NCI-H510A treated with DMSO at 0.1 percent for 48 hours (cell line): ENCODE results near the gene GLIS2.

Experiments
- DNase-seq: peaks from one replicate; lab custom pipeline; 2025; lab: John Stamatoyannopoulos, UW

GLIS2 gene

GRCh38 chr16:4315186-4316107 lies at the start of gene GLIS2:
Gene GLIS2 (plus strand): TSS chr16:4316067. CDS start chr16:4332281, 16,214 bp downstream.
- peak; percentile 46 for DNase-seq

DNA sequence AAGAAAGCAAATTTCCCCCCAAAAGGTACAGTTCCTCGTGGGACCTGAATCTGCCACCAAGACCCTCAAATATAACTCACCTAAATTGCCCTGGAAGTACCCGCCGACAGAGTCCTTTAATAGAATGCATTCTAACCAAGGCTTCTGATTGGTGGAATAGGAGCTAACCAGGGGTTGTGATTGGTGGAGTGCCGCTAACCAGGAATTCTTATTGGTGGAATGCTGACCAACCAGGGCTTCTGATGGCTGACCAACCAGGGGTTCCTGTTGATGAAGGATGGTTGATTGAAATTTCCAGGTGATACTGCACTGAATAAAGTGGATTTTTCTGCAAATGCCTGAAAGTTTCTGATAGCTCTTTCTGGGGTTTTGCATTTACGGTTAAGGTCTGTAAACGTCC lies 49.5 kb upstream of the GLIS2 start:
- no peak for DNase-seq

- no peak for DNase-seq
Observed at GRCh38 chr16:4270091-4270490, 45.8 kb upstream of the GLIS2 start.

DNA sequence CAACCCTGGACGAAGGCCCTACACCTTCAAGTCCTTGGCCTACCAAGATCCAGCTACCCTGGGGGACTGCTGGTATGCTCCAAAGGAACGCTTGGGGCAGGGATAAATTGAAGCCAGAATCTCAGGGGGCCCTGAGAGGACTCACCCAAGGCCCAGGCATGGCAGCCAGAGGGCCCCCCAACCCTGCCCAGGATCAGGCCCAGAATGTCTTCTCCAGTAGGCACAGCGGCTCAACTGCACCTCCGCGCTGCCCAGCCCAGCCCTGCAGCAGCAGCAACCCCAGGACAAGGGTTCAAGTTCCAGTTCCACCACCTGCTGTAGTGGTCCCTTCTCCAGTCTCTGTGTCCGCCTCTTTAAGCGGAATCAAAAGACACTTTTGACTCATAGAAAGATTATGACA lies 45.3 kb upstream of the GLIS2 start:
- no peak for DNase-seq

GRCh38 chr16:4271176-4272113 lies 44.4 kb upstream of the GLIS2 start:
- DNase-seq, result peak; percentile 58

DNA sequence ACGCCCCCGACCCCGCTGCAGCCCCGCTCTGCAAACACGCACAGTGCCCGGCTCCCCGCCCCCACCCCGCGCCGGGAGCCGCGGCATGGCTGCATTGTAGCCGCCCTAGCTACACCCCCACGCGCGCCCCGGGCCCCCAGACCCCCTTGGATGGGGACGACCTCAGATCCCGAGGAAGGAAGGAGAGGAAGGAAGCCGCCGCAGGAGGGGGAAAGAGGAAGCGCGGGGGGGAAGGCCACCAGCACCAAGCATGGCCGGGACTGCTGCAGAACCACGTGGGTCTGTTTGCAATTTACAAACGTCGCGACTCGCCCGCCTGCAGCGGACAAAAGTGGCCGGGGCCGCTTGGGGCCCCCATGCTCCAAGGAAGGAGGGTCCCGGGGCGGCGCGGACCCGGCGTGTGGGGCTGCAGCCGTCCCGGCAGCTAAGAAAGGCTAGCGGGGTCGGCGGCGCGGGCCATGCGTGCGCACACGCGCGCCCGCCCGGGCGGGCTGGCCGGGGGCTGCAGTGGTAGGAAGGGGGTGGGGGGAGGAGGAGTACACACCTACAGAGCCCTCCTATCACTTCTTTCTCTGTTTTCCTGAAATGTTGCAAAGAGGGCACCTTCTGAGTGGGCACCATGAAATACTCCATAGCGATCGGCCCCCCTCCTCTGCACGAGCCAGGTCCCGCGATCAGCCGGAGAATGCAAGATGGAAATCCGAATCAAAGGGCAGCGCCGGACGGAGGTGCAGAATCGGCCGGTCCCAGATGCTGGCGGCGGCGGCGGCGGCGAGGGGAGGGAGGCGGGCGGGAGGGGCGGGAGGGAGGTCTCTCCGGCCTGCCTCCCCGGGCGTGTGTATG lies 43.5 kb upstream of the GLIS2 start:
- DNase-seq, result peak; percentile 68

- peak; percentile 20 for DNase-seq
Observed at GRCh38 chr16:4273858-4274311, 42.0 kb upstream of the GLIS2 start.

DNA sequence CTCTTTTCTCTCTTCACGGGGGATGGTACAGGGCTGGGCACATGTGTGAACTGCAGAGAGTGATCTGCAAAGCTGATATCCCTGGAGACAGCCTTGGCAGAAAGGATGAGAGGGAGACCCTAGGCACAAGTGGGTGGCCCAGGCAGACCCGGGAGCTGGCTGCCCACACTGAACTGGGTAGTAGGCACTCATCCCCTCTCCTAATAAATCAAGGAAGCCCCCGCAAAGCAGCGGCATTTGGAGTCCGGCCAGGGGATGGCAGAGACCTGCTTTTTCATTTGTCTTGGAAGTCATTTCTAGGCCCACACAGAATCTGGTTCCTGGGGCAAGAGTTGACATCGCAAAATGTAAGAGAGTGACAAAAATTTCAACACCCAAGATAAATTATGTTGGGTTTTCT lies 40.0 kb upstream of the GLIS2 start:
- DNase-seq, result no peak

DNA sequence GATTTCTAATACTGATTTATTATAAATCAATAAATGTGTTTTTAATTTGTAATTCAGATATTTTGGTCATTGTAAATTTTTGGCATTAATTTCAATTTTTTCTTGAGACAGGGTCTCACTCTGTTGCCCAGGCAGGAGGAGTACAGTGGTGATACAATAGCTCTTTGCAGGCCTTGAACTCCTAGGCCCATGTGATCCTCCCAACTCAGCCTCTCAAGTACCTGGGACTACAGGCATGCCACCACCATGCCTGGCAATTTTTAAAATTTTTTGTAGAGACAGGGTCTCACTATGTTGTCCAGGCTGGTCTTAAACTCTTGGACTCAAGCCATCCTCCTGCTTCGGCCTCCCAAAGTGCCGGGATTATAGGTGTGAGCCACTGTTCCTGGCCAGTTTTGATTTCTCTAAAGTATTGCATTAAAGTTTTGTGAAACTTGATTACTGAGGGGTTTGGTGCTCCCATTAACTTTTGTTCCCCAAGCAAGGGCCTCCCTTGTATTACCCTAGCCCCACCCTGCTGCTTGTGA lies 37.8 kb upstream of the GLIS2 start:
- DNase-seq, result no peak

- no peak for DNase-seq
Observed at GRCh38 chr16:4280625-4281024, 35.2 kb upstream of the GLIS2 start.

- DNase-seq, result no peak
Observed at GRCh38 chr16:4283441-4283840, 32.4 kb upstream of the GLIS2 start.

DNA sequence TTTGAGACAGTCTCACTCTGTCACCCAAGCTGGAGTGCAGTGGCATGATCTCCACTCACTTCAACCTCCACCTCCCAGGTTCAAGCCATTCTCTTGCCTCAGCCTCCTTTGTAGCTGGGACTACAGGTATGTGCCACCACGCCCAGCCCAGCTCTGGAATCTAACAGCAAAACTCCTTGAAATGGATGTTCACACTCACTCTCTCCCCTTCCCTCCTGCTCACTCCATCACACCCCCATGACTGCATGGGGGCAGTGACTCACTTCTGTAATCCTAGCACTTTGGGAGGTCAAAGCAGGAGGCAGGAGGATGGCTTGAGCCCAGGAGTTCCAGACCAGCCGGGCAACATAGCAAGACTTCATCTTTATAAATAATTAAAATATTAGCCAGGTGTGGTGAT lies 31.9 kb upstream of the GLIS2 start:
- no peak for DNase-seq

DNA sequence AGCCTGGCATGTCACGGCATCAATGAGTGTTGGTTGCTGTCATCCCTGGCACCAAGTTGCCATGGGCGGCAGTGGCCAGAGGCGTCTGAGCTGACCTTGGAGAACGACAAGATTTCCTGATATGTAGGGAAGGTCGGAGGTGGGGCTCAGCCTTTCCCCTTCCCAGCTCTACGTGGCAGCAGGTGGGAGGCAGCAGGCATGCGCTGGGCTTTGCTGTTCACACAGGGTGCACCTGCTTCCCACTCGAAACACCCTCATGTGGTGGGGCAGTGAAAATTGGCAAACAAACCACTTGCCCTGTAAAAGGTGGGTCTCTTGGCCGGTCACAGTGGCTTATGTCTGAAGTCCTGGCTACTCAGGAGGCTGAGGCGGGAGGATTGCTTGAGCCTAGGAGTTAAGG lies 30.7 kb upstream of the GLIS2 start:
- DNase-seq, result peak; percentile 5

GRCh38 chr16:4288148-4288921 lies 27.5 kb upstream of the GLIS2 start:
- DNase-seq, result no peak

- DNase-seq, result no peak
Observed at GRCh38 chr16:4290236-4290830, 25.5 kb upstream of the GLIS2 start.

- DNase-seq, result no peak
Observed at GRCh38 chr16:4291699-4292098, 24.2 kb upstream of the GLIS2 start.

DNA sequence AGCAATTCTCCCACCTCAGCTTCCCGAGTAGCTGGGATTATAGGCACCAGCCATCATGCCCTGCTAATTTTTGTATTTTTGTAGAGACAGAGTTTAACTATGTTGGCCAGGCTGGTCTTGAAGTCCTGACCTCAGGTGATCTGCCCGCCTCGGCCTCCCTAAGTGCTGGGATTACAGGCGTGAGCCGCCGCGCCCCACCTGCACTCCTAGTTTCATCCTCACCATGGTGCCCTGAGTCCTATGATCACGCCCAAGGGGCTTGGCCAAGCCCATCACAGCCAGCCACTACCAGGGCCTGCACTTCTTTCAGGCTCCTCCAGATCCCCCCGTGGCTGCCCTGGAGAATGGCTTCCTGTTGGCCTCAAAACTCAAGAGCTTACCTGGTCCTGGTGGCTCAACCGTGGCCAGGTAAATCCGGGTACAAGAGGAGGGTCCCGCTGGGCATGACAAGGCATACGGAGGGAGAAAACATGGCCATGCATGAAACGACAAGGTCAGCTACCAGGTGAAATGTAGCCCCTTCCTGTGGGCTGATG lies 22.6 kb upstream of the GLIS2 start:
- DNase-seq, result no peak

DNA sequence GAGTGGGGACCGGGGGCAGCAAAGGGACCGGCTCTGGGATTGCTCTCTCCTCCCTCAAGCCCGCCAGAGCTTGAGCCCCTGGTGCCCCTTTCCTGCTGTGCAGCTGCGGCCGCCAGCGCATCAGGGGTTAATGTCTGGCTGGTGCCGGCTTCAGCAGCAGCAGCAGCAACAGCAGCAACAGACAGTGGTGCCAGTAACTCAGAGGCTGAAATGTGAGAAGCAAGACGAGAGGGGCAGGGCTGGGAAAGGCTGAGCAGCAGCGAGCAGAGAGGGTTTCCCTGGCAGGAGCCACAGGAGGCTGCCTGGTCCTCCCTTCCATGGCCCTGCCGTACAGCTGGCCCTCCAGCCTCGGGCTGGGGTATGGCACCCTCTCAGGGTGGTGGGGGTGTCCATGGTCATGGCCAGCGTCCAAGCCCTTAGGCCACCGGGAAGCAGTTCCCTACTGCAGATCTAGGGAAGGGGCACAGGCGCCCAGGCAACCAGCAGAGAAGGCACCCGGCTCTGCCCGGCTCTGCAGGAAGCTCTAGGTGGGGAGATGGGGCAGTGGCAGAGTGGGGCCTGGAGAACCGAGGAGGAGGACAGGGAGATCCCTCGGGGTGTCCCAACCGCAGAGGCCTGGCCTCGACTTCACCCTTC lies 21.9 kb upstream of the GLIS2 start:
- DNase-seq, result peak; percentile 73

DNA sequence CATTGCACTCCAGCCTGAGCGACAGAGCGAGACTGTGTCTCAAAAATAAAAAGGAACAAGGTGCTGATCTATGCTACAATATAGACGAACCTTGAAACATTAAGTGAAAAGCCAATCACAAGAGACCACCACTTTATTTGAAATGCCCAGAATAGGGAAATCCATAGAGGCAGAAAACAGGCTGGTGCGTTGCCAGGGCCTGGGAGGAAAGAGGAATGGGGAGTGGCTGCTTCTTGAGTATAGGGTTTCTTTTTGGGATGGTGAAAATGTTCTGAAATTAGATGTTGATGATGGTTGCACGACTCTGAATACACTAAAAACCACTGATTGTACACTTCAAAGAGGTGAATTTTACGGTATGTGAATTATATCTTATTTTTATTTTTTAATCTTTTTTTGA lies 20.3 kb upstream of the GLIS2 start:
- DNase-seq, result no peak

GRCh38 chr16:4297480-4297879 lies 18.4 kb upstream of the GLIS2 start:
- no peak for DNase-seq
